GM18508 (cell line): Measurements from ENCODE around the gene UTS2.

Experiments
- ATAC-seq: cut with Tn5 transposase; IDR thresholded peaks from one replicate; pipeline ENCODE4 v1.9.1; 2021; ENCODE audit warnings: moderate number of reproducible peaks; ENCODE audit not compliant: insufficient read depth, unreplicated experiment

UTS2 gene

DNA sequence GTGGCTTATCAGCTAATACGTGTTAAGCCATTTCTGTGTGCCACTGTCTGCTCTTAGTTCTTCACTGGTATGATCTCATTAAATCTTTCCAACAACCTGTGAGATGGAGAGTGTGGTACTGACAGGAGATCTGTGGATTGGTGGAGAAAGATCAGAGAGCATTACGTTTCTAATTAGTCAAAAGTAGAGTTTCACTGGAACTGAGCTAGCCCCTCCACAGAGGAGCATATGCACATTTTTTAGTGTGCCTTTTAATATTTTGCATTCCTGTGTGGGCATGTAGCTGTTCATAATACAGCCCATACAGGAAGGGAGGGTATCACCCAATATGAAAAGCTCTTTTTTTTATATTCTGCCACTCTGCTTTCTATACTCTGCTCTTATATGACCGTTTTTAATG is 31.6 kb downstream of the UTS2 start:
- no peak for ATAC-seq

GRCh38 chr1:7813677-7814373 is 39.0 kb downstream of the UTS2 start:
- ATAC-seq: no peak

DNA sequence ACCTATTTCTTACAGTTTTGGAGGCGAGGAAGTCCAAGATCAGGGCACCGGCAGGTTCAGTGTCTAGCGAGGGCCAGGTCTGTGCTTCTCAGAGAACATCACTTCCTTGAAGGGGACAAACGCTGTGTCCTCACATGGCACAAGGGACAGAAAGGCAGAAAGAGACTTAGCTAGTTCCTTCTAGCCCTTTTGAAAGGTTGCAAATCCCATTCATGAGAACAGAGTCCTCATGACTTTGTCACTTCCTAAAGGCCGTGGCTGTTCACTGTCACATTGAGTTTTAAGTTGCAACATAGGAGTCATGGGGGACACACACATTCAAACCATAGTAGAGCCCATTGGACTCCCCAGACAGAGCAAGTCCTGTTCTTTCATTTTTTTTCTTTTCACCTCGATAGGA is 41.4 kb downstream of the UTS2 start:
- ATAC-seq: no peak

GRCh38 chr1:7810395-7810794 is 42.5 kb downstream of the UTS2 start:
- ATAC-seq: no peak

DNA sequence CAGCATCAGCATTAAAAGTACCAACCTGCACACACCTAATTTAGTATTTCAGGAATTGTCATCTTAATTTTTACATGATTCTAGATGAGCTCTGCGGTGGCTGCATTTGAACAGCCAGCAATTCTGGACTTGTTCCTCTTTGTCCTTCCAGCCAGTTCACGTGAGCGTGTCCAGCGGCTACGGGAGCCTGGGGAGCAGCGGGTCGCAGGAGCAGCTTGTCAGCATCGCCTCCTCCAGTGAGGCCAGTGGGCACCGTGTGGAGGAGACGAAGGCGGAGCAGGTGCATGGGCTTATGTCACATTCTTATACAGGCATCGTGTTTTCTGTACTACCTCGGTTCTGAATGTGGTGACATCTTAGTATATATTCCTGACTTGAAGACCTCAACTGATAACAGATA is 43.1 kb downstream of the UTS2 start:
- no peak for ATAC-seq

DNA sequence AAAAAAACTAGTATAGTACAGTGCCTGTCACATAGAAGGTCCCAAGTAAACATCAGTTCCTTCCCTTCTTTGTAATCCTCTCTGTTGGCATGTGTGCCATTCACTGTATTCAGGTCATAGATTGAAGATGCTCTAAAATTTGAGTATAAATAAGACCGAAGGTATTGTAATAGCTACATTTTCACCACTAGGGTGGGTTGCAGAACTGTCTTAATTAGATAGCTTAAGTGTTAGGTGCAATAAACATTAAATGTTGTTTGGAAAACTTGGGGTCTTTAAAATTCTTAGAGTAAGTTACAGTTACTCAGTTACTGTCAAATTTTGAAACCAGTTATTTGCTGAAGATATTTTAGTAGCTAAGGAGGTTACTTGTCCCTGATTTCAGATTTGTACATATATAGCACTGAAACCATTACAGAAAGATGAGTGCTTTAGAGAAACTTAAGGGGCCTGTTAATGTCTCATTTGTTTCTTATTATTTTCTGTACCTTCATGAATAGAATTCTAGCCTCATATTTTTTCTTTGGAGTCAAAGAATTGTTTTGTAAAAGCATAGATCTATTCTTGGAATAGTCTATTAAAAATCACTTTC is 44.5 kb downstream of the UTS2 start:
- ATAC-seq: no peak

DNA sequence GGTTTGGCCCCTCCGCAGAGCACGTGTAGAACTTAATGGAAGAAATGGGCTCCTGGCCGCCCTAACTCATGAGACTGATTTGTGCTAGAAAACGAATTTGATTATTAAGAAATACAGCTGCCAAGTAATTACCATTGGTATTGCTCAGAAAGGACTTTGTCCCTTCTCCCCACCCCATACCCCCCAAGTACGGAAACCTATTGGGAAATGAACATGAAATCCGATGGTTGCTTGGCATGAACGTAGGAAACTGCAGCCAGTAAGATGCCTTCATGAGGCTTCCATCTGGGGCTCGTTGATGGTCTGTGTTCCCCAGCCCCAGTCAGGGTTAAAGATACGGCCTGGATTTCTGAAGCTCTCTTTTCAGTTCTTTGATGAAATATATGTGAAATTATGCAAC is 47.4 kb downstream of the UTS2 start:
- ATAC-seq: no peak
